VCaP (cell line): ENCODE measurements around the gene ARAP1.

Experiments used
- H3K27ac ChIP-seq: fragments of 450-650 bp; 2 replicates; pipeline ENCODE4 v1.5.1; 2017
- CTCF ChIP-seq: fragments of 450-650 bp; conservative IDR thresholded peaks from 2 replicates; pipeline ENCODE4 v1.5.1; 2017; ENCODE audit warnings: mild to moderate bottlenecking, moderate library complexity

ARAP1 gene

GRCh38 chr11:72681226-72682153 lies 70.7 kb downstream of the ARAP1 start:
- no peak overlapping the region for H3K27ac ChIP-seq
- TF ChIP-seq CTCF = no peak

GRCh38 chr11:72680624-72681158 lies 71.5 kb downstream of the ARAP1 start:
- TF ChIP-seq CTCF = no peak
- no peak overlapping the region for H3K27ac ChIP-seq

- no peak overlapping the region for H3K27ac ChIP-seq
- TF ChIP-seq CTCF = no peak
These were observed 72.3 kb downstream of the ARAP1 start for GRCh38 chr11:72679869-72680268.

- H3K27ac ChIP-seq = no peak overlapping the region
- no peak for TF ChIP-seq CTCF
These were observed 73.7 kb downstream of the ARAP1 start for GRCh38 chr11:72678524-72678923.

- no peak for TF ChIP-seq CTCF
- no peak overlapping the region for H3K27ac ChIP-seq
These were observed 75.3 kb downstream of the ARAP1 start for GRCh38 chr11:72676861-72677341.

GRCh38 chr11:72675221-72675620 lies 77.0 kb downstream of the ARAP1 start:
- H3K27ac ChIP-seq = no peak overlapping the region
- no peak for TF ChIP-seq CTCF

GRCh38 chr11:72673943-72674828 lies 78.0 kb downstream of the ARAP1 start, which contains the start of gene PDE2A:
TSS of gene PDE2A (minus strand) at chr11:72674422. CDS start at chr11:72674207, 215 bp downstream.
- peak within 1 kb of the TSS; percentile 28; the same call in 1 of the 2 replicates for H3K27ac ChIP-seq
- TF ChIP-seq CTCF = no peak
